ENCODE data around the gene RNF213. TPM values are rescaled to one million over a fixed set of nuclear protein-coding genes. Genes with fewer than 3 reads are reported as not detected.

Gene RNF213
- polyA plus RNA-seq, 3 donors = 47.5 to 56.8 (median 50.5) TPM

GRCh38 chr17:80425835-80426426 is 165.3 kb downstream of the RNF213 start:
- DNase-seq (ENCODE audit: low read depth in 3 of 3, low spot score in 2 of 3) = no peak

GRCh38 chr17:80426671-80427326 is 166.1 kb downstream of the RNF213 start:
- peak in 2 of 3 donors; percentile 19 to 39 for DNase-seq (ENCODE audit: low read depth in 3 of 3, low spot score in 2 of 3)

- DNase-seq (ENCODE audit: low read depth in 3 of 3, low spot score in 2 of 3) = no peak
Measured at GRCh38 chr17:80427366-80428282, 167.0 kb downstream of the RNF213 start.

- no peak for DNase-seq (ENCODE audit: low read depth in 3 of 3, low spot score in 2 of 3)
Measured at GRCh38 chr17:80428363-80428762, 167.7 kb downstream of the RNF213 start.

- DNase-seq (ENCODE audit: low read depth in 3 of 3, low spot score in 2 of 3) = no peak
Measured at GRCh38 chr17:80428796-80429195, 168.1 kb downstream of the RNF213 start.

- DNase-seq (ENCODE audit: low read depth in 3 of 3, low spot score in 2 of 3) = no peak
Measured at GRCh38 chr17:80429356-80430275, 169.0 kb downstream of the RNF213 start.

GRCh38 chr17:80430446-80431245 is 170.0 kb downstream of the RNF213 start:
- DNase-seq (ENCODE audit: low read depth in 3 of 3, low spot score in 2 of 3) = no peak

- DNase-seq (ENCODE audit: low read depth in 3 of 3, low spot score in 2 of 3) = no peak
Measured at GRCh38 chr17:80431246-80432195, 170.9 kb downstream of the RNF213 start.

- DNase-seq (ENCODE audit: low read depth in 3 of 3, low spot score in 2 of 3) = no peak
Measured at GRCh38 chr17:80432350-80432955, 171.8 kb downstream of the RNF213 start.

- DNase-seq (ENCODE audit: low read depth in 3 of 3, low spot score in 2 of 3) = no peak
Measured at GRCh38 chr17:80432961-80433550, 172.4 kb downstream of the RNF213 start.

- DNase-seq (ENCODE audit: low read depth in 3 of 3, low spot score in 2 of 3) = no peak
Measured at GRCh38 chr17:80433916-80434666, 173.4 kb downstream of the RNF213 start.

- no peak for DNase-seq (ENCODE audit: low read depth in 3 of 3, low spot score in 2 of 3)
Measured at GRCh38 chr17:80437532-80437931, 176.9 kb downstream of the RNF213 start.

GRCh38 chr17:80438806-80439205 is 178.2 kb downstream of the RNF213 start:
- no peak for DNase-seq (ENCODE audit: low read depth in 3 of 3, low spot score in 2 of 3)

- no peak for DNase-seq (ENCODE audit: low read depth in 3 of 3, low spot score in 2 of 3)
Measured at GRCh38 chr17:80439499-80439898, 178.8 kb downstream of the RNF213 start.

GRCh38 chr17:80441133-80441578 is 180.5 kb downstream of the RNF213 start:
- peak; percentile 38 to 68 (median 49) for DNase-seq (ENCODE audit: low read depth in 3 of 3, low spot score in 2 of 3)

GRCh38 chr17:80441598-80442322 is 181.1 kb downstream of the RNF213 start:
- no peak for DNase-seq (ENCODE audit: low read depth in 3 of 3, low spot score in 2 of 3)

Data from right renal cortex interstitium (tissue), 3 donors.